MG63 (cell line): ENCODE data around the gene MMP24. TPM values are rescaled to one million over a fixed set of nuclear protein-coding genes. Genes with fewer than 3 reads are reported as not detected.
A peak's percentile ranks its signal among the peaks of the same experiment; 100 is the strongest.

ENCODE experiments used
- DNase-seq: peaks from one replicate; pipeline ENCODE4 v3.0.0-alpha.2; 2020
- H3K27me3 ChIP-seq: fragments of 250-450 bp; sonication (Bioruptor Pico); 2 replicates; pipeline ENCODE4 v1.5.1; 2020; ENCODE audit warnings: mild to moderate bottlenecking, moderate library complexity
- H3K36me3 ChIP-seq: fragments of 250-450 bp; sonication (Bioruptor Pico); 2 replicates; pipeline ENCODE4 v1.5.1; 2020; ENCODE audit warnings: mild to moderate bottlenecking, moderate library complexity
- H3K4me3 ChIP-seq: fragments of 250-450 bp; sonication (Bioruptor Pico); 2 replicates; pipeline ENCODE4 v1.5.1; 2020; ENCODE audit warnings: mild to moderate bottlenecking, moderate library complexity
- H3K9me3 ChIP-seq: fragments of 250-450 bp; sonication (Bioruptor Pico); 2 replicates; pipeline ENCODE4 v1.5.1; 2020; ENCODE audit warnings: mild to moderate bottlenecking, moderate library complexity
- total RNA-seq: library from RNA; depleted of rRNA; stranded (reverse); fragments of >200 nt; shearing (Covaris generic); gene quantifications from 2 replicates; pipeline ENCODE4 v1.2.3, GENCODE V29; 2014; ENCODE audit warnings: low replicate concordance

Gene MMP24
- total RNA-seq, 1 experiment from 2014 or later: 52.3 TPM

DNA sequence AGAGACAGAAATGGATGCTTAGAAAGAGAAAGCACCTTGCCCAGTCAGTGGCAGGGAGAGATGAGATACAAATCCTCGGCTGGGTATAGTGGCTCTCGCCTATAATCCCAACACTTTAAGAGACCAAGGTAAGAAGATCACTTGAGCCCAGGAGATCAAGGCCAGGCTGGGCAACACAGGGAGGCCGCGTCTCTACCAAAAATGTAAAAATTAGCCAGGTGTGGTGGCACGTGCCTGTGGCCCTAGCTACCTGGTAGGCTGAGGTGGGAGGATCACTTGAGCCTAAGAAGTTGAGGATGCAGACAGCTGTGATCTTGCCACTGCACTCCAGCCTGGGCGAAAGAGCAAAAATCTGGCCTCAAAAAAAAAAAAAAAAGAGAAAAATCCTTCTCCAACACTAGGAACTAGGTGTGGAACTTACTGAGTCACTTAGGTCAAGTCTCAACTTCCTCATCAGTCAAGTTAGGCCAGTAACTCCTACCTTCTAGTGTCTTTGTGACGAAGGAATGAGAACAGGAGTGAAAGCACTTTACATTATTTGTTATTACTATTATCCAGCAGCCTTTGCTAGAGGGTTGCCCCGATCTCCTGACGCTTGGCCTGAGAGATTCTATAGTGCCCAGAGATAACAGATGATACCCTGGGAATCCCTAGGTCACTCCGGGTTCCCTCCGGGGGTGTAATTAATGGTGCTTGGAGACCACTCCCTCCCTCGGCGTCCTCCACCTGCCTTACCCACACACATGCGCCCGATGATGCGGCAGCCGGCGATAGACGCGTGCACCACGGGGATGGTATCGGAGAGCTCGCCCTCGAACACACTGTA is 57.2 kb downstream of the MMP24 start:
- peak overlapping the region; percentile 81 for H3K4me3 ChIP-seq
- no peaks in the 10 kb centered on the region for H3K9me3 ChIP-seq
- no peak for DNase-seq
- no peaks in the 10 kb centered on the region for H3K27me3 ChIP-seq
- H3K36me3 ChIP-seq: peaks cover 59% of the 10 kb centered on the region

DNA sequence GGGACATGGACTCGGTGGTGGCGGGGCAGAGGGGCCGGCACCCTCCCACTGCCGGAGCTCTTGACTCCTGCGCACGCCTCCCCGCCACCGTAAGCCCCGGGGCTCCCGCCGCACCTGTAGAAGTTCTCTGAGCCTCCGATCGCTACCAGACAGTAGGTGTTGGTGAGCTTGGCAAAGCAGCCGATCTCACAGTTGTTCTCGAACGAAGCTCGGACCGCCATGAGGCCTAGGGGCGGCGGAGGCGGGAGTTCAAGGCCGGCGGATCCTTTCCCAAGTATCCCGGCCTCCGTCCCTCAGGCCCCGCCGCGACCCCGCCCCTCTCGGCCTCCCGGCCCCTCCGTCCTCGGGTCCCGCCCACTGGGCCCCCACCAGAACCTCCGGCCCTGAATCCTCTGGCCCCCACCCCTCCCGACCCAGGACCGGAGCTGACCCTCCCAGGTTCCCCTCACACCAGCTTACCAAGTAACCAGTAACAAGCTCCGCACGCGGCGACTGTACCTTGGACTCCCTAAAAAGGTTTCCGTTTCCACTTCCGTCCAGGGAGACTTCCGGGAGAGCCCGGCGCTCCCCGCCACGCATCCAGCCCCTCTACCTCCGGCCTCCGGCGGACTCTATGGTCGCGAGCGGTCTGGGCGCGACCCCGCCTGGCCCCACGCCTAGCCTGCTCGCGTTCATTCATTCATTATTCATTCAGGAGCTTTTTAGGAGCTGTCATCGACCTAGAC is 57.9 kb downstream of the MMP24 start, which contains the start of gene EIF6:
EIF6 (minus strand) TSS at position 506 of the 725 bp plus-strand sequence; CDS start at position 221, 285 bp downstream.
- Histone ChIP-seq H3K27me3 (no peaks in the 10 kb centered on the region), H3K36me3 (peaks cover 51% of the 10 kb centered on the region), H3K4me3 (peak within 1 kb of the TSS; percentile 81), H3K9me3 (no peaks in the 10 kb centered on the region)
- peak; percentile 95 for DNase-seq

DNA sequence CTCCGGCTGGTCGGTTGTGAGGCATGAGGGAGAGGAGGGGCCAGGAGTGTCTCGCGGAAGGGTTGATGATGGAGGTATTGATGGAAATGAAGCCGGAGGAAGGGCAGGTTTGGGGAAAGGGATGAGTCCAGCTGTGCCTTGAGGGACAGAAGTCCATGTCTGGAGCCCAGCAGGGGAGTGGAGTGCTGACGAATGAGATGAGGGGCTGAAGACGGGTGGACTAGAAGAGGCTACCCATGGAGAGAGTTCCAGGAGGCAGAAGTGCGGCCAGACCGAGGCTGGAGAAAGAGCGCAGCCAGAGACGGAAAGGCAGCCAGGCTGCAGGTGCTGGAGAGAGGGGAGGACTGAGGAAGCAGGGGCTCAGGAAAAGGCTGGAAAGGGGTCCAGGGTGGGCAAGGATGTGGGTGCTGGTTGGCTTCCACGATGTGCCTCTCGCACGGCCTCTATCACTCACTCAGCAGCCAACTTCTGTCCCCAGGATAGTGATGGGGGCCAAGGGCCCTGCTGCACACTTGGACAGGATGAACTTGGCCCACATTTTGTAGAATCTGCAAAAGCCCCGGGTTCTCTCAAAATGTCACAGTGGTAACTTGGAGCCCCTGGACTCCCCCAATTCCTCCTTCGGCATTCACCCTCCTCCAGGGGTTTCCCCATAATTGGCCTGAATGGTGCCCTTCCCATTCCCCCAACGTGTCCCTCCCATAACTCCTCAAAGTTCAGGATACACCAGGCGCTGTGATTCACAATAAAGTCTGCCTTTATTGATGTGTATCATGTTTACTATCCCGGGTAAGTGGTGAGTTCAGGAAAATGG is 58.7 kb downstream of the MMP24 start:
- peaks cover 43% of the 10 kb centered on the region for H3K36me3 ChIP-seq
- peak overlapping the region; percentile 81 for H3K4me3 ChIP-seq
- no peaks in the 10 kb centered on the region for H3K27me3 ChIP-seq
- H3K9me3 ChIP-seq: no peaks in the 10 kb centered on the region
- DNase-seq: no peak

GRCh38 chr20:35285806-35286076 is 59.3 kb downstream of the MMP24 start:
- peak overlapping the region; percentile 81; the same call in 1 of the 2 replicates for H3K4me3 ChIP-seq
- H3K36me3 ChIP-seq: peaks cover 38% of the 10 kb centered on the region

GRCh38 chr20:35286077-35286898 is 59.8 kb downstream of the MMP24 start:
- no peaks in the 10 kb centered on the region for H3K9me3 ChIP-seq
- DNase-seq: no peak
- no peaks in the 10 kb centered on the region for H3K27me3 ChIP-seq
- no peak overlapping the region for H3K4me3 ChIP-seq
- peaks cover 32% of the 10 kb centered on the region for H3K36me3 ChIP-seq

More at GRCh38 chr20:35285806-35286076, 59.3 kb downstream of the MMP24 start:
- Histone ChIP-seq H3K9me3 (no peaks in the 10 kb centered on the region), H3K27me3 (no peaks in the 10 kb centered on the region)
- DNase-seq: no peak

DNA sequence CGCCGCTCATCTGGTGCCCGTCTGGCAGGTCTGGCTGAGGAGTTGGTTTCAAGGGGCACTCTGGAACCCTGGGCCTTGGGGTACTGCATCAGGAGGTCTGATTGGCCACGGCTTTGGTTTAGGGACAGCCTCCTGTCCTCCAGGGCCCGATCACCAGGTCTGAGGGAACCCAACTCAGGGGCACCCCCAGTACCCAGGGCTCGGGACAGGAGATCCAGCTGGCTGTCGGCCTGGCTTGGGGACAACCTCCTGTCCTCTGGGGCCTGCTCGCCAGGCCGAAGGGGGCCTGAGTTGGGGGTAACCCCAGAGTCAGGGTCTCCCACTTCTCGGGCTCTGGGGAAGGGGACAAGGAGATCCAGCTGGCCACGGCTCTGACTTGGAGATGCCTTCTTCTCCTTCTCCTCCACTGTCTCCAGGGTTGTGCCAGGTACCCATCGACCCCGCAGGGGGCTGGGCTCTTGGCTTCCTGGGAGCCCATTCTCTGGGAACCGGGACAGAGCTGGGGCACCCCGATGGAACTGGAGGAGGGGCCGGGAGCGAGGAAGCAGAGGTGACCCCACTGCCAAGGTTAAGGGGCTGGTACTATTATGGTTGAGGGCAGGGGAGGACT is 60.5 kb downstream of the MMP24 start:
- Histone ChIP-seq H3K27me3 (no peaks in the 10 kb centered on the region), H3K4me3 (no peak overlapping the region), H3K36me3 (peaks cover 25% of the 10 kb centered on the region), H3K9me3 (no peaks in the 10 kb centered on the region)
- DNase-seq: no peak

DNA sequence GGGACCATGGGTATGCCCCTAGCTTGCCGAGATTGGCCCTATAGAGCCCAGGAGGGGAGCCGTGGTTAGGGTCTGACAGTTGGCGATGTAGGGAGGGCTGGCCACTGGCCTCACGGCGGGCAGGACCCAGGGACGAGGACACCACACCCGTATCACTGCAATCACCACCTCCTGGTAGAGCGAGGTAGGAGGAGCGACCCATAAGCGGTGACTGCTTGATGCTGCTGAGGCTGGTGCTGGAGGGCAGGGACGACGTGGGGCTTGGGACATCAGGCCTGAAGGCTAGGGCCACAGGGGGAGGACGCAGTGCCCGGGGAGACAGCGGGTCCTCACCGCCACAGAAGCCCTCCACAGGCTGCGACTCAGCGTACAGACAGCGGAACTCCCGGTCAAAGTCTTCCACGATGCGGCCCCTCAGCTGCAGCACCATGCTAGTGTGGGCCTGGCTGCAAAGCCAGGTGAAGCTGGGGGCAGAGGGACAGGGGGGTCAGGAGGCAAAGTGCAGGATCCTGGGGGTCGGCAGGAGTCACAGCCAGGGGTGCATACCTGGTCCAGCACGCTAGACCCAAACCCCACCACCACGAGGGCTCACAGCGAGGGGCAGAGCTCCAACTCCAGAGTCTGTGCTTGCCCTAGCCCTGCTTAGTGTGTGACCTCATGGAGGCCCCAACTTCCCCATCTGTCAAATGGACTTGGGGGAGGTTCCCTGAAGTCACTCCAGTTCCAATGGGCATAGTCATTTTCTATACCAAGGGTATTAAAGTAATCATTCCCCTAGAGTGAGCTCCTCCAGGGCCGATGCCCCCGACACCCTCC is 61.2 kb downstream of the MMP24 start:
- DNase-seq: no peak
- no peaks in the 10 kb centered on the region for H3K9me3 ChIP-seq
- H3K36me3 ChIP-seq: peaks cover 18% of the 10 kb centered on the region
- H3K4me3 ChIP-seq: no peak overlapping the region
- no peaks in the 10 kb centered on the region for H3K27me3 ChIP-seq

DNA sequence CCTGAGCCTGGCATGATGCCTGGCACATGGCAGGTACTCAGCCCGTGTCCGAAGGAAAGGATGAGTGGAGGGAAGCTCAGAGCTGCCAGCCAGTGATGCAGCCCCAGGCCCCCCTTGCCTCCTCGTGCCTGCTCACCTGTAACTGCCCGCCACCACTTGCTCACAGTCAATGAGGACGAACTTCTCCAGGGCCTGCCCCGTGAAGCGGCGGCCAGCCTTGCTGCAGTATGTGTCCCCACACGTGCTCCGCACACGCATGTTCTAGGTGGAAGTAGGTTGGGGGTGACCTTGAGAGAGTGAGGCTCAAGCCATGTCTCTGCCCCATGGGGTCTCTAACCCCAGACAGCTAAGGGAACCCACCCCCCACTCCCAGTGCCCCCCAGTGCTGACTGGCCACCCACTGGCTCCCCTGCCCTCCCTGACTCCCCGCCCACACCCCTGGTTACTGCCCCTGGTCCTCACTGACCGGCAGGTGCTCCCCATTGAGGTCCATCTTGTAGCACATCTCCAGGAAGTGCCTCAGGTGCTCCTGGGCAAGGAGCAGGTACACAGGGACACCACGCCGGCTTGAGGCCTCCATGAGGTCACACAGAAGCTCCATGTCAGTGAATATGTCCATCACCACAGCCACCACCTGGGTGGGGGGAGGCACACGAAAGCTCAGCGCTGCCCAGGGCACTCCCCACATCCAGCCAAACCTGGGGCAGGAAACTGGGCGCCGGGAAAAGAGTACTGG is 62.0 kb downstream of the MMP24 start:
- DNase-seq: no peak
- Histone ChIP-seq H3K36me3 (peaks cover 10% of the 10 kb centered on the region), H3K4me3 (no peak overlapping the region), H3K9me3 (no peaks in the 10 kb centered on the region), H3K27me3 (no peaks in the 10 kb centered on the region)

DNA sequence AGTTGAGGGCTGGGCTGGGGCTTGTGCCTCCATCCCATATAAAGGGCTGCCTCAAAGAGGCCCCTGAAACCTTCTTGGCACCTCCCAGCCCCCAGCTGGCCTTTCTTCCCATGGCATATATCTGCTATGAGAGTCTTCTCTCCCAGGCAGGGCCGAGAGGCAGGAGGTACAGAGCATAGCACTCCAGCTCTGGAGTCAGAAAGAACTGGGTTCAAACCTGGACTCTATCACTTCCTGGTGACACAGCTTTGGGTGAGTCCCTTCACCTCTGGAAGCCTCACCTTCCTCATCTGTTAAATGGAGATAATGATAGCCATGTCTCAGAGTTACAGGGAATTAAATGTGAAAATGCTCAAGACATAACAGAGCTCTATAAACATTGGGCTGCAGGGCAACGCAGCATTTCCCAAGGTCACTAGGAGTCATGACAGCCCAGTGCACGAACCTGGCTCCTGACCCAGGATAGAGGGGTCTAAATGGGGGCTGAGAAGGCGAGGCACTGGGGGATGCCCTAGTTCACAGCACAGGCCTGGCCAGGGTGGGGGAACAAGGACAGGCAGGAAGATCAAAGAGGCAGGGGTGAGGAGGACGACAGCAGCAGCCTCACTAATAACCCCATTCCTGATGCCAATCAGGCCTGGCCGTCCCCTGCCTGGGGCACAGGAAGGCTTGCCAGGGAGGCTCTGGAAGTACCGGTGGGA is 63.8 kb downstream of the MMP24 start:
- H3K9me3 ChIP-seq: no peaks in the 10 kb centered on the region
- peaks cover 3% of the 10 kb centered on the region for H3K36me3 ChIP-seq
- H3K4me3 ChIP-seq: no peak overlapping the region
- no peak for DNase-seq
- H3K27me3 ChIP-seq: no peaks in the 10 kb centered on the region

- Histone ChIP-seq H3K9me3 (no peaks in the 10 kb centered on the region), H3K4me3 (no peak overlapping the region), H3K36me3 (peaks cover 2% of the 10 kb centered on the region), H3K27me3 (no peaks in the 10 kb centered on the region)
- no peak for DNase-seq
Observed at GRCh38 chr20:35290887-35291417, 64.5 kb downstream of the MMP24 start.

DNA sequence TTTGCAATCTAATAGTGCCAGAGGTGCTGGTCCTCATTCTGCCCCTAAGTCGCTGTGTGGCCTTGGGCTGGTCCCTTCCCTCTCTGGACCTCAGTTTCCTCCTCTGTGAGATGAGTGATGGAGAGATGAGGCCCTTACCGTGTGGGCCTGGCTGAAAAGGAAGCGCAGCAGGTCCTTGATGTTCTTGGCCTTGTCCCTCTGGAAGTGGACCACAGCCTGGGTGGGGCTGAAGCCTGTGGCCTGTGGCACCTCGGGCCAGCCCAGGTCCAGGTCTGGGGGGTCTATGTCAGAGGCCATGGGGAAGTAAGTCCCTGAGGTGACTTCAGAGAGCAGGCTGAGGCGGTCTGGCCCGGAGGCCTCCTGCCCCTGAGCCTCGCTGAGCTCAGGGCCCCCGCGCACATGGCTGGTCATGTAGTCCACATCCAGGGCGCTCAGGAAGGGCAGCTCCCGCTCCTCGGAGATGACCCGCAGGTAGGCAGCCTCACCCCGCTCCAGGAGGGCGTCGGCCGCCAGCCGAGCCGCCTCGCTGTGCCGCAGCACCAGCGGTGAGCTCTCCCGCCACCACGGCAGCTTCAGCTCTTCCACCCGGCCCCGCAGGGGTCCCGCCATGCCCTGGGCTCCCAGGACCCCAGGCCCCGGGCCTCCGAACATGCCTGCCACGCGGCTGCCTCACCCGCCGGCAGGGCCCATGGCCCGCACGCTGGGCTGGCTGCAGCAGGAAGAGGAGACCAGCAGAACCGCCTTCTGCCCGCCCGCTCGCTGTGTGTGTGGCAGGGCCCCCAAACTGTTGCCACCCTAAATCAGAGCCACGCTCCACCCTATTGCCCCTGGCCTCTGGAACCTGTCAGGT is 65.4 kb downstream of the MMP24 start, which contains the start of gene FAM83C:
FAM83C (minus strand) TSS at position 772 of the 850 bp plus-strand sequence; CDS start at position 651, 121 bp downstream.
- Histone ChIP-seq H3K4me3 (no peak within 1 kb of the TSS), H3K36me3 (no peaks in the 10 kb centered on the region), H3K27me3 (no peaks in the 10 kb centered on the region), H3K9me3 (no peaks in the 10 kb centered on the region)
- no peak for DNase-seq

DNA sequence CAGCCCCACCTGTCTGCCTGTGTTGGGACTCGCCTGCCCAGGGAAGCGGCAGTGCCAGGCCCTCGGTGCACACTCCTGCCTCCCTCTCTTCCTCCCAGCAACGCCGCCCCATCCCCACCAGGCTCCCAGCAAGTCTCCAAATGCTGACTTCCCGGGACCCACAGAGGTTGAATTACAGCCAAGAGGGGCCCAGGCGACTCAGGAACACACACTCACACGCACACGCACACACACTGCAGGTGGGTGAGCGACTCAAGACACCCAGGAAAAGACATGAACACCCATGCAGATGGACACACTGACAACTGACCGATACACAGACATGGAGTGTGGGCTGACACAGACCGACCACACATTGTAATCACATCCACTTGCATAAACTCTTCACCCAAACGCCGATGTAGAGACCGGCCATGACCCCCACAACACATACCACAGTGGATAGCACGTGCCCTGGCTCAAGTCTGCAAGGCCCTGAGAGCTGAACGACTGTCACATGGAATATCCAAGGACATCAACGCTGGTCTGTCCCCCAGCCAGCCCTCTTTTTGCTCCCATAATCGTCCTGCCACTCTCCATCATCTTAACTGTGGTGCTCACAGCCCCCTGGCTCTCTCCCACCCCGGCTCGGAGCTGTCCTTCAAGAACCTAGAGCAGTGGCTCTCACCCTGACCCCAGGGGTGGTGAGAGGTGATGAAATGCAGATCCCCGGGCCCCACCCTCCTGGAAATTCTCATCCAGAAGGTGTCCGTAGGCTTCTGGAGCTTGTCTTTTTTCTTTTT is 66.2 kb downstream of the MMP24 start:
- H3K27me3 ChIP-seq: no peaks in the 10 kb centered on the region

More for the DNA sequence above, 66.2 kb downstream of the MMP24 start:
- H3K36me3 ChIP-seq: no peaks in the 10 kb centered on the region
- no peak for DNase-seq
- H3K4me3 ChIP-seq: no peak overlapping the region
- no peaks in the 10 kb centered on the region for H3K9me3 ChIP-seq
